CD14-positive monocyte (primary cell): ENCODE results near the gene OSBPL10. TPM values are rescaled to one million over a fixed set of nuclear protein-coding genes. Genes with fewer than 3 reads are reported as not detected.

Experiments
- DNase-seq, 3 donors: peaks; one replicate each; pipeline ENCODE4 v3.0.0-alpha.2; 2011 to 2022
- H2AFZ ChIP-seq: 2 replicates; pipeline ENCODE4 v1.6.0; 2012; ENCODE audit warnings: mild to moderate bottlenecking, low read depth, low read length, inconsistent platforms; ENCODE audit not compliant: insufficient read depth, poor library complexity, severe bottlenecking
- H3K27ac ChIP-seq, 2 donors: 1 replicate in 1 of 2; 2 replicates in 1 of 2; pipeline ENCODE4 v1.5.1; 2012 to 2013; ENCODE audit warnings: low read length in 2 of 2, control low read depth in 1 of 2, inconsistent platforms in 1 of 2, low read depth in 1 of 2, mild to moderate bottlenecking in 1 of 2
- H3K27me3 ChIP-seq, 2 donors: one replicate each; pipeline versions ENCODE4 v1.6.0 to v1.6.1; 2011 to 2013; ENCODE audit warnings: low read length in 2 of 2; ENCODE audit not compliant: control insufficient read depth in 2 of 2, insufficient read depth in 2 of 2
- H3K36me3 ChIP-seq, 2 donors: replicated peaks in 1 of 2; 1 replicate in 1 of 2; 2 replicates in 1 of 2; pipeline versions ENCODE4 v1.5.1 to v1.6.1; 2012 to 2013; ENCODE audit warnings: low read length in 2 of 2, control low read depth in 1 of 2, inconsistent platforms in 1 of 2, mild to moderate bottlenecking in 1 of 2; ENCODE audit not compliant: insufficient read depth in 2 of 2, control insufficient read depth in 1 of 2
- H3K4me1 ChIP-seq, 2 donors: 1 replicate in 1 of 2; 2 replicates in 1 of 2; pipeline versions ENCODE4 v1.5.1 to v1.6.1; 2012 to 2013; ENCODE audit warnings: low read length in 2 of 2, control low read depth in 1 of 2, inconsistent platforms in 1 of 2, mild to moderate bottlenecking in 1 of 2, moderate library complexity in 1 of 2; ENCODE audit not compliant: insufficient read depth in 2 of 2, control insufficient read depth in 1 of 2
- H3K4me2 ChIP-seq: replicated peaks from 2 replicates; pipeline ENCODE3; 2012; ENCODE audit warnings: low read length, moderate library complexity, mild to moderate bottlenecking; ENCODE audit not compliant: poor library complexity, severe bottlenecking; ENCODE audit errors: extremely low read depth
- H3K4me3 ChIP-seq, 3 experiments: fragments of 200-600 bp in 1 of 3; sonication (generic) in 1 of 3; replicated peaks in 1 of 3; 1 replicate in 2 of 3; 2 replicates in 1 of 3; pipeline ENCODE4 v1.5.1; 2011 to 2013; ENCODE audit warnings: low read length in 3 of 3, mild to moderate bottlenecking in 3 of 3, control low read depth in 2 of 3, low read depth in 2 of 3, inconsistent platforms in 1 of 3, moderate library complexity in 1 of 3
- H3K79me2 ChIP-seq: 2 replicates; pipeline ENCODE4 v1.6.0; 2012; ENCODE audit warnings: mild to moderate bottlenecking, control low read depth, inconsistent platforms, low read length, moderate library complexity; ENCODE audit not compliant: insufficient read depth
- H3K9ac ChIP-seq: 2 replicates; pipeline ENCODE4 v1.6.0; 2017; ENCODE audit warnings: low read length, mild to moderate bottlenecking; ENCODE audit not compliant: insufficient read depth, poor library complexity, severe bottlenecking
- H3K9me3 ChIP-seq, 2 donors: replicated peaks in 1 of 2; 1 replicate in 1 of 2; 2 replicates in 1 of 2; pipeline versions ENCODE4 v1.5.1 to v1.6.1; 2012 to 2013; ENCODE audit warnings: low read length in 2 of 2, control low read depth in 1 of 2; ENCODE audit not compliant: control insufficient read depth in 1 of 2, insufficient read depth in 1 of 2
- H4K20me1 ChIP-seq: 2 replicates; pipeline ENCODE4 v1.6.0; 2012; ENCODE audit warnings: mild to moderate bottlenecking, low read length, control low read depth, moderate library complexity; ENCODE audit not compliant: insufficient read depth
- H3K27ac Mint-ChIP-seq, 7 donors: one replicate each; pipeline ENCODE4 v1.8.0; 2020; ENCODE audit warnings: mild to moderate bottlenecking in 7 of 7, mixed read lengths in 7 of 7, moderate library complexity in 6 of 7, inconsistent platforms in 2 of 7
- H3K27me3 Mint-ChIP-seq, 3 donors: one replicate each; pipeline ENCODE4 v1.8.0; 2021 to 2022; ENCODE audit warnings: low read depth in 3 of 3, mild to moderate bottlenecking in 3 of 3, mixed read lengths in 3 of 3, moderate library complexity in 3 of 3, inconsistent platforms in 1 of 3
- H3K36me3 Mint-ChIP-seq, 2 donors: one replicate each; pipeline ENCODE4 v1.8.0; 2020; ENCODE audit warnings: mixed read lengths in 2 of 2, inconsistent platforms in 1 of 2, mild to moderate bottlenecking in 1 of 2
- H3K4me1 Mint-ChIP-seq: one replicate; pipeline ENCODE4 v1.8.0; 2020; ENCODE audit warnings: mild to moderate bottlenecking, mixed read lengths
- H3K4me3 Mint-ChIP-seq, 2 donors: one replicate each; pipeline ENCODE4 v1.8.0; 2020; ENCODE audit warnings: mild to moderate bottlenecking in 2 of 2, mixed read lengths in 2 of 2, moderate library complexity in 1 of 2
- H3K9me3 Mint-ChIP-seq, 7 donors: one replicate each; pipeline ENCODE4 v1.8.0; 2020 to 2022; ENCODE audit warnings: mixed read lengths in 7 of 7, mild to moderate bottlenecking in 6 of 7, moderate library complexity in 6 of 7, inconsistent platforms in 2 of 7
- WGBS: methylation state at CpG from one replicate; pipeline ENCODE4 v1.1.5; 2013; ENCODE audit warnings: missing lambda C conversion rate; ENCODE audit not compliant: insufficient coverage; 5-methylcytosine and 5-hydroxymethylcytosine counted together
- intact Hi-C, 2 donors: fragments of 100-400 bp; cut with micrococcal nuclease; formaldehyde crosslinking; loops; one replicate each; pipeline versions ENCODE4 v1.15.0 to v1.15.1; 2023
- polyA plus RNA-seq, 3 donors: library from polyadenylated mRNA; depleted of rRNA in 1 of 3; unstranded in 2 of 3; stranded (reverse) in 1 of 3; fragments of 300-500 nt in 2 of 3; fragments of >200 nt in 1 of 3; fragmentation: Illumina TruSeq in 2 of 3; gene quantifications; 1 replicate in 2 of 3; 2 replicates in 1 of 3; pipeline ENCODE4 v1.2.3, GENCODE V29; 2012 to 2021
- TF ChIP-seq, protein P1 (sequence below): fragments of 200-600 bp; IDR thresholded peaks from one replicate; pipeline ENCODE4 v1.8.0; 2022; ENCODE audit warnings: antibody characterized with exemption, mild to moderate bottlenecking

OSBPL10 gene
- polyA plus RNA-seq, 3 donors, result 0.03 TPM; not detected in 2

DNA sequence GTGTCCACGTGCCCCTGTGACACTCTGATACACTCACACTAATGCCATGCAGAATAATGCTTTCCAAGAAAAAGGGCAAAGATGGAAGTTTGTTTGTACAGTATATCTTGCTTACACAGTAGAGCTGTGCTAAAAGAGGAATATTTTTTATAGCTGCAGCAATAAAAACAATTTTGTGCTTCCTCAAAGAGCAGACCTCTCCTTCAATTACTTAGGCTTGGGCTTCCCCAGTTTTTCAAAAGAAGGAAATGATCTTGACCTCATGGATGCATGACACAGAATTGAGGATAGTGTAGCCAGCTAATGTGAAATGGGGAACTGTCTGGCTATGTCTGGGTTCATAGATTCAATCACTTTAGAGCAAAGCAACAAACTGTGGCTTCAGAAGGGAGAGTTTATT is 310.9 kb downstream of the OSBPL10 start:
- H3K4me3 Mint-ChIP-seq, result no peak overlapping the region
- no peak overlapping the region for H3K4me2 ChIP-seq
- H3K27me3 Mint-ChIP-seq, result peaks cover 3 to 4% (median 3%) of the 10 kb centered on the region in 3 donors
- H4K20me1 ChIP-seq, result no peaks in the 10 kb centered on the region
- peaks cover 0 to 3% of the 10 kb centered on the region in 2 donors for H3K36me3 Mint-ChIP-seq
- no peak overlapping the region for H3K4me3 ChIP-seq
- no CpG with 5 or more reads among the region's 1 CpG for WGBS
- H3K79me2 ChIP-seq, result no peaks in the 10 kb centered on the region
- H3K9ac ChIP-seq, result no peak overlapping the region
- peak overlapping the region in 5 of 7 donors; percentile 13 to 74 (median 72) for H3K27ac Mint-ChIP-seq
- peak overlapping the region in 1 of 2 donors; percentile 56 for H3K27ac ChIP-seq
- no peaks in the 10 kb centered on the region for H3K9me3 ChIP-seq
- DNase-seq, result peak; percentile 66 to 88 (median 68)
- peaks cover 32% of the 10 kb centered on the region for H3K4me1 Mint-ChIP-seq
- H3K27me3 ChIP-seq, result no peaks in the 10 kb centered on the region
- TF ChIP-seq, protein P1, sequence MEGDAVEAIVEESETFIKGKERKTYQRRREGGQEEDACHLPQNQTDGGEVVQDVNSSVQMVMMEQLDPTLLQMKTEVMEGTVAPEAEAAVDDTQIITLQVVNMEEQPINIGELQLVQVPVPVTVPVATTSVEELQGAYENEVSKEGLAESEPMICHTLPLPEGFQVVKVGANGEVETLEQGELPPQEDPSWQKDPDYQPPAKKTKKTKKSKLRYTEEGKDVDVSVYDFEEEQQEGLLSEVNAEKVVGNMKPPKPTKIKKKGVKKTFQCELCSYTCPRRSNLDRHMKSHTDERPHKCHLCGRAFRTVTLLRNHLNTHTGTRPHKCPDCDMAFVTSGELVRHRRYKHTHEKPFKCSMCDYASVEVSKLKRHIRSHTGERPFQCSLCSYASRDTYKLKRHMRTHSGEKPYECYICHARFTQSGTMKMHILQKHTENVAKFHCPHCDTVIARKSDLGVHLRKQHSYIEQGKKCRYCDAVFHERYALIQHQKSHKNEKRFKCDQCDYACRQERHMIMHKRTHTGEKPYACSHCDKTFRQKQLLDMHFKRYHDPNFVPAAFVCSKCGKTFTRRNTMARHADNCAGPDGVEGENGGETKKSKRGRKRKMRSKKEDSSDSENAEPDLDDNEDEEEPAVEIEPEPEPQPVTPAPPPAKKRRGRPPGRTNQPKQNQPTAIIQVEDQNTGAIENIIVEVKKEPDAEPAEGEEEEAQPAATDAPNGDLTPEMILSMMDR, result no peak
- intact Hi-C loops, result no loop called here
- no peak overlapping the region for H2AFZ ChIP-seq
- peaks cover 0 to 5% (median 3%) of the 10 kb centered on the region in 7 donors for H3K9me3 Mint-ChIP-seq
- peaks cover 21 to 26% of the 10 kb centered on the region in 2 donors for H3K4me1 ChIP-seq
- H3K36me3 ChIP-seq, result no peaks in the 10 kb centered on the region

DNA sequence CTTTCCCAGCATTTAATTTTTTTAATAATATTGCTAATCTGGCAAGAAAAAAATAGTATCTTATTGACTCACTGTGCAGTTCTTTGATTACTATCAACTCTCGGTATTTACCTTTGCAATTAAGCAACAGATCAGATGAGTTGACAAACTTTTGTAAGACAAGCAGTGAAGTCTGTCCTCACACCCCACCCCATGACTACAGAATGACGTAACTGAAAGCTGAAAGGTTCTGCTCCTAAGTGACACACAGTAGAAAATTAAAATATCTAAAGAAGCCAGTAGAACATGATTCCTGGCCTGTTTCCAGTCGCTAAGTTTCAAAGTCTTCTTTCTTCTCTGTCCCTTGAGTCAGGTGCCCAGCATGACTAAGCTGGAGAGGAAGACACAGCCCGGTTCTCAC is 312.8 kb downstream of the OSBPL10 start:
- no peaks in the 10 kb centered on the region for H3K36me3 ChIP-seq
- no peak overlapping the region for H3K4me2 ChIP-seq
- Mint-ChIP-seq H3K27ac (no peak overlapping the region), H3K9me3 (peaks cover 0 to 4% (median 0%) of the 10 kb centered on the region in 7 donors), H3K4me3 (no peak overlapping the region), H3K27me3 (peaks cover 3 to 5% (median 4%) of the 10 kb centered on the region in 3 donors), H3K4me1 (peaks cover 32% of the 10 kb centered on the region), H3K36me3 (peaks cover 0 to 3% of the 10 kb centered on the region in 2 donors)
- H4K20me1 ChIP-seq, result no peaks in the 10 kb centered on the region
- H3K79me2 ChIP-seq, result no peaks in the 10 kb centered on the region
- H3K27ac ChIP-seq, result no peak overlapping the region
- no peak overlapping the region for H2AFZ ChIP-seq
- H3K9ac ChIP-seq, result no peak overlapping the region
- TF ChIP-seq, protein P1, result no peak
- intact Hi-C loops, result no loop called here
- H3K27me3 ChIP-seq, result no peaks in the 10 kb centered on the region
- H3K9me3 ChIP-seq, result no peaks in the 10 kb centered on the region
- peak; percentile 7 to 64 (median 14) for DNase-seq
- WGBS, result 100% methylated on average over 2 of the region's 4 CpGs
- peaks cover 21 to 26% of the 10 kb centered on the region in 2 donors for H3K4me1 ChIP-seq
- H3K4me3 ChIP-seq, result no peak overlapping the region
